ENCODE measurements around the gene NONO.
A peak's percentile ranks its signal among the peaks of the same experiment; 100 is the strongest.
"Not testable (repeated sequence)": the region's sequence is repeated elsewhere in the genome, so short reads cannot be mapped to it uniquely, and the experiment has no call there.

NONO gene, protein sequence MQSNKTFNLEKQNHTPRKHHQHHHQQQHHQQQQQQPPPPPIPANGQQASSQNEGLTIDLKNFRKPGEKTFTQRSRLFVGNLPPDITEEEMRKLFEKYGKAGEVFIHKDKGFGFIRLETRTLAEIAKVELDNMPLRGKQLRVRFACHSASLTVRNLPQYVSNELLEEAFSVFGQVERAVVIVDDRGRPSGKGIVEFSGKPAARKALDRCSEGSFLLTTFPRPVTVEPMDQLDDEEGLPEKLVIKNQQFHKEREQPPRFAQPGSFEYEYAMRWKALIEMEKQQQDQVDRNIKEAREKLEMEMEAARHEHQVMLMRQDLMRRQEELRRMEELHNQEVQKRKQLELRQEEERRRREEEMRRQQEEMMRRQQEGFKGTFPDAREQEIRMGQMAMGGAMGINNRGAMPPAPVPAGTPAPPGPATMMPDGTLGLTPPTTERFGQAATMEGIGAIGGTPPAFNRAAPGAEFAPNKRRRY

DNA sequence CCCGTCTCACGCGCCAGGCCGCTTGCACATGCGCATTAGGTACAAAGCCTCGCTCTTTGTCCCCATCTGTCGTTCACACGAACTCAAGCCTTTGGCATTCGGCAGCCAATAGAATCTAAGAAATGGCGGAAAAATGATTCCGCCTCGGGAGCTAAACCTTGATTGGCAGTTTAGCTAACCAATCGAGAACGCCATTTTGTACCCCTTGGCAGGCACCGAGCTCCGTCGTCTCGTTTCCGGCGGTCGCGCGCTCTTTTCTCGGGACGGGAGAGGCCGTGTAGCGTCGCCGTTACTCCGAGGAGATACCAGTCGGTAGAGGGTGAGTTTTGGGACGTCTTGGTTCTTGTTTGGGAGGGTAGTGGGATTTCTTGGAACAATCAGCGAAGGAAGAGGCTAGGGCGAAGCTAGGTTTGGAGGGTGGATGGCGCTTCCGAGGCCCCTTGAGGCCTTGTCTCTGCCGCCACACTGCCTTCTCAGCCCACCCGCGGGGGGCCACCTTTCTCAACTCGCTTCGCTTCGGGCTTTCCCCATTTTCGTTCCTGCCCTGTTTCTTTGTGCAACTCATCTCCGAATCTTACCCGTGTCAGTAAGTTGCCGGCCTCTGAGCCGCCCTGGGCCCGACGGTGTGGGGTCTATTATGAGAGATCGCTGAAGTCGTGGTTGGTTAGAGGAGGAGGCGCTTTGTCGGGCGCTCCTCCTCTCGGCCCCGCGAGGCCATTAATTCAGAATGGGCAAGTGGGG lies at the start of gene NONO:
TSS of gene NONO (plus strand) at position 233 of the 741 bp plus-strand sequence. CDS start 7,003 bp downstream, outside the sequence.
- peak; percentile 95 for DNase-seq

DNA sequence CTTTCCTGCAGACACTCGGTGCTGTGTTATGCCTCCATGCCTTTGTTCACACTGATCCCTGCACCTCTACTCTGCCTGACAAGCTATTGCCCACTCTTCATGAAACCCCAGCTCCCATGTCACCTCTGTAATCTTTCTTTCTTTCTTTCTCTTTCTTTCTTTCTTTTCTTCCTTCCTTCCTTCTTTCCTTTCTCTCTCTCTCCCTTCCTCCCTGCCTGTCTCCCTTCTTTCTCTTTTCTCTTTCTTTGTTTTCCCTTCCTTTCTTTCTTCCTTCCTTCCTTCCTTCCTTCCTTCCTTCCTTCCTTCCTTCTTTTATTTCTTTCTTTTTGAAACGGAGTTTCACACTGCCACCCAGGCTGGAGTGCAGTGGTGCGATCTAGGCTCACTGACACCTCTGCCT lies 48.0 kb upstream of the NONO start:
- no peak for DNase-seq

DNA sequence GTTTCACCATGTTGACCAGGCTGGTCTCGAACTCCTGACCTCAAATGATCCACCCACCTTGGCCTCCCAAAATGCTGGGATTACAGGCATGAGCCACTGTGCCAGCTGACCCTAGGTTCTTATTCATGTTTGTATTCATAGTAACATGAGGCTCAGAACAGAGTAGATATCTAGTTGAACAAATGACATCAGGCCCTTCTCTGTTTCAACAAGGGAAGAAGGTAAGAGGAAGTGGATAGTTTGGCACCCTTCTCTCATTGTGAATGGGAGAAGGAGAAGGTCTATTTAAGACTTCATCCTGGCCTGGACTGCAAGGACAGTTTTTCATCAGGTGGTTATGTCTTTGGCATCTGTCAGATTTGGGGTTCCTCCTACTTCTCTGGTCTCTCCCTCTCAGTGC lies 46.6 kb upstream of the NONO start:
- DNase-seq, result no peak

GRCh38 chrX:71239781-71240180 lies 43.7 kb upstream of the NONO start:
- no peak for DNase-seq

DNA sequence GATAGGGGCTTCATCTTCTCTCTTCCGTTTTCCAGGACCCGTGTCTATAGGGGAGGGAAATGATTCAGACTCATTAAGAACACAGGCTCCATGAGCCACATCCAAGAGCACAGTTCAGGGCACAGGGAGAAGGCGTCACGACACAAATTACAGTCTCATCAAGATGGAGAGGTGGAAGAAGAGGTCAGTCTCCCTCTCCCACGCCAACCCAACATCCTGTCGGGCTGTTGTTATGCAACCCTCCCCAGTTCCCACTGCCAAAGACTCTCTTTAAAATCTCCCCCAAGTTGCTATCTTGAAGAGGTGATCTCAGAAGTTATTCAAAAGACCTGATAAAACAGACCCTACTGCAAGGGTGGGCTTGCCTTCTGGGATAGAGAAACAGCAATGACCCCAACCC lies 42.1 kb upstream of the NONO start:
- DNase-seq, result no peak

- no peak for DNase-seq
Measured at GRCh38 chrX:71244359-71245128, 38.9 kb upstream of the NONO start.

DNA sequence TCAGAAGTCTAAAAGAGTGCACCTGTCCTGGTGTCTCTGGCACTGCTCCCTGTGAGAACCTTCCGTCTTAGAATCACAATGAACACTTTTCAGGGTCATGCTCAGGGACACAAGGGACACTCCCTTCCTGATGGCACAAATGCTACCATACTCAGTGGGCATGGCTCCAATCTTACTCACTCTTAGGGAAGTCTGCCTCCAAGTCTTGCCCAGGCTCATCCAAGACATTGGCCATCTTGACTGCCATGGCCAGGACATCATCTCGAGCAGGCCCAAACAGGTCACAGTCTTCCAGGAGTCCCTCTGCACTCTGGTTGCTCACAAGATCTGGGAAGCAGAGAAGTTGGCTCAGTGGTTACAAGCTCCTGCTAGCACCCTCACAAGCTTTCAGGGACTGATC lies 38.3 kb upstream of the NONO start:
- DNase-seq, result no peak

DNA sequence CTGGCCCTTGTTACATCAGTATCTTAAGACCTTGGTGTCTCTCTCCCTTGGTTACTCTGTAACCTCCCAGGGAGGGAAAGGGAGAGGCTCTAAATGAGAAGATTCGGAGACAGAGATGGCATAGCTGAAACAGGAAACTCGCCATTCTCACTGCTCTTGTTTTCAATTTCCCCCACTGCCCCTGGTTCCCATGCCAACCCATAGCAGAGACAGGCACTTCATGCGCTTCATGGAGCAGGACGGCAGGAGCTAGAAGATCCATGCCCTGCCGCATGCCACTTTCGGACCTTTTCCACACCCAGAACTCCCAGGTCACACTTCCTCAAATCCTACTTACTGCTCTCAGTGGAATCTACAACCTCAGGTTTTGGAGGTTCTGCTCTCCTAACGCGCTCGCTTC lies 32.6 kb upstream of the NONO start:
- DNase-seq, result no peak

DNA sequence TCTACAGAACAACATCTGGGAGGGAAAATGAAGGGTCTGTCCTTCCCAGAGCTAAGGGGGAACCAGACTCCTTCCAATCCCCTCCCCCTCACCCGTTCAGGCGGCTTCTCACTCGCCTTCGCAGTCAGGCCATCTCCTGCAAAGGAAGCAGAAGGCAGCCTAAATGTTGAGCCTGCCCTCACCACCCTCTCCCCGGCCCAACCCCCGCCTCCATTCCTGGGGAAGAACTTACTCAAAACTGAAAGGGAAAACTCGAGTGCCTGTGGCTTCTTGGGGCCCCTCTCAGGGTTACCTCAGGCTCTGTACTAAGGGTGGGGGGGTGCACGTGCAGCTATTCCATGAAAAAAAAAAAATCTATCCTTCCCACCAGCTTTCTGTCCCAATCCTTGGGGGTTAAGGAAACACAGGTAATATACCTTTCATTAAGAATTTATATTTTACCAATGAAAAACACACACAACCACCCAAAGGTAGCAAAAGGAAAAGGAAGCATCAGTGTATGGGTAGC lies 31.9 kb upstream of the NONO start:
- DNase-seq, result no peak

DNA sequence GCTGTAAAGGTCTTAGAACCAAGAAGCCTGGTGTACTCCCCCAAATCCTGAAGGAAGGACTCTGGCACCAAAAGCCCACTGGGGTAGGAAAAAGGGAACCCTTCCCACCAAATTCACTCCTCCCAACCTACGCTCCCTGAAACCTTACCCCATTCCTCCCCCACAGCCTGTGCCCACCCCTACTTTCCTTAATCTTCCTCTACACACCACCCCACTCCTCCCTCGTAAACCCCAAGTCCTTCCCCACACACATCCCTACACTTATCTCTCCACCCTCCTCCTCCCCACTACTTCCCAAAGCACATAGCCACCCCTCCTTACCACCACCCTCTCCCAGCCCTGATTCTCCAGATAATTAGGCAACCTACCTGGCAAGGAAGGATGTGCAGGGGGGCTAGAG lies 31.2 kb upstream of the NONO start:
- DNase-seq, result no peak

- DNase-seq, result no peak
Measured at GRCh38 chrX:71253253-71254091, 30.0 kb upstream of the NONO start.

- peak; percentile 45 for DNase-seq
Measured at GRCh38 chrX:71254092-71254963, 29.1 kb upstream of the NONO start, which contains the start of gene ZMYM3. Gene ZMYM3, minus strand, starts transcription at chrX:71254140. Its CDS starts 885 bp downstream, at chrX:71253255.

GRCh38 chrX:71256051-71256450 lies 27.4 kb upstream of the NONO start:
- no peak for DNase-seq

GRCh38 chrX:71256856-71257255 lies 26.6 kb upstream of the NONO start:
- no peak for DNase-seq

DNA sequence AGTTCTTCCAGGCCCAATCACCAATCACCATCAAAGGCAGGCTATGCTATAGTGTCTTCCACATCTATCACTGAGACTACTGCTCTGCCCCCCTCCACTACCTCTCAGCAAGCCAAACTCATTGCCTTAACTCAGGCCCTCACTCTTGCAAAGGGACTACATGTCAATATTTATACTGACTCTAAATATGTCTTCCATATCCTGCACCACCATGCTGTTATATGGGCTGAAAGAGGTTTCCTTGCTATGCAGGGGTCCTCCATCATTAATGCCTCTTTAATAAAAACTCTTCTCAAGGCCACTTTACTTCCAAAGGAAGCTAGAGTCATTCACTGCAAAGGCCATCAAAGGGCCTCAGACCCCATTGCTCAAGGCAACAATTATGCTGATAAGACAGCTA lies 14.8 kb upstream of the NONO start:
- DNase-seq, result not testable (repeated sequence)

DNA sequence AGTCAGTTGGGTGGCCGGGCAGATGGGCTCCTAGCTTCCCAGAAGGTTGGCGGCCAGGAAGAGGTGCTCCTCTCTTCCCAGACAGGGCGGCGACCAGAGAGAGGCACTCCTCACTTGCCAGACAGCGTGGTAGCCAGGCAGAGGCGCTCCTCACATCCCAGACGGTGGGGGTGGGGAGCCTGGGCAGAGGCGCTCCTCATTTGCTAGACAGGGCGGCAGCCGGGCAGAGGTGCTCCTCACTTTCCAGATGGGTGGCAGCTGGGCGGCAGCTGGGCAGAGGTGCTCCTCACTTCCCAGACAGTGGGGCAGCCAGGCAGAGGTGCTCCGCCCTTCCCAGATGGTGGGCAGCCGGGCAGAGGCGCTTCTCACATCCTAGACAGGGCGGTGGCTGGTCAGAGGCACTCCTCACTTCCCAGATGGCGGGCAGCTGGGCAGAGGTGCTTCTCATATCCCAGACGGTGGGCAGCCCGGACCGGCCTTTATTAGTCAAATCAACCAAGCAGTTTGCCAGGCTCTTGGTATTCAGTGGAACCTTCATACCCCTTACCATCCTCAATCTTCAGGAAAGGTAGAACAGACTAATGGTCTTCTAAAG lies 13.5 kb upstream of the NONO start:
- no peak for DNase-seq

GRCh38 chrX:71272313-71272712 lies 11.1 kb upstream of the NONO start:
- DNase-seq, result not testable (repeated sequence)

- DNase-seq, result not testable (repeated sequence)
Measured at GRCh38 chrX:71281300-71281699, 2.1 kb upstream of the NONO start.

DNA sequence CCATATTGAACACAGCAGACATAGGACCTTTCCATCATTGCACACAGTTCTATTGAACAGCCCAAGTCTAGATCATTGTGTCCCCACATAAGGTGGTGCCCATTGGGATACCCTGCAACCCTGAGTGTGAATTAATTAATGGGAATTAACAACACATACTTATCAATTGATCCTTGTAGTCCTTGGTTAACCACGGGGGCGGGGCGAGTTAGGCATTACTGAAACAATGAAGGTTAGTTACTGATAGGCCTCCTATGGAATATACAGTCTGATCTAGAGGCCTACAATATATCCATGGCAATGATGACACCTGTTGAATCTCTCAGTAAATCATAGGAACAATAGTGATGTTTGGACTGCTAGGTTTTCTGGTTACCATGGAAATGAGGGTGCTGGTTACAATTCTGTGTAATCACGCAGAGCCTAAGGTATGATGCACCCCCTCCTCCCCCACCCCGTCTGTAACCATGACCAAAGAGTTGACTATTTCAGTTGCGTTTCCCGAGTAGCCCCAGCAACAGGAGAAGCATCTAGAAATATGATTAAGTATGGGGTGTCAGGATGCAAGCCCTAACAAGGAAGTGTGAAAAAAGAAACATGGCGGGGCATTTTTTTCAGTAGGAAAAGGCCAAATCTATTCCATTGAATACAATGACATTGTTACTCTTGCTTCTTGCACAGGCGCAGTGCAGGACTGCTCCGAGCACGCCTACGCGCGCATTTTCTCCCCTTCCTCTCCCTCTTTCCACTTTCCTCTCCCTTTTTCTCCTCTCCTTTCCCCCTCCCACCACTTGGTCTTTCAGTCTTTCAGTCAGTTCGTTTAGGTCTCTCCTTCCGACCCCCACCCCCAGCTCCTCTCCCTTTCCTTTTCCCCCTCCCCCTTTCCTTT lies 677 bp upstream of the NONO start:
- no peak for DNase-seq

GRCh38 chrX:71285929-71286328 lies 2.5 kb downstream of the NONO start:
- no peak for DNase-seq
